ENCODE data around the gene BCL2L1. TPM values are rescaled to one million over a fixed set of nuclear protein-coding genes. Genes with fewer than 3 reads are reported as not detected.
A peak's percentile ranks its signal among the peaks of the same experiment; 100 is the strongest.
"Not testable (repeated sequence)": the region's sequence is repeated elsewhere in the genome, so short reads cannot be mapped to it uniquely, and the experiment has no call there.

The BCL2L1 gene
- total RNA-seq, 1 donor from 2014 or later = 200 TPM

GRCh38 chr20:31751126-31751525 is 28.5 kb upstream of the BCL2L1 start:
- intact Hi-C loops (cut with DNase I) = no loop called here
- H3K4me3 ChIP-seq = no peak overlapping the region
- H3K9me3 ChIP-seq = no peaks in the 10 kb centered on the region
- H3K36me3 ChIP-seq = no peaks in the 10 kb centered on the region
- DNase-seq (ENCODE audit: low spot score in 2 of 2) = no peak
- TF ChIP-seq CTCF (IDR thresholded peaks at IDR 0.05) = no peak
- H3K27me3 ChIP-seq = no peaks in the 10 kb centered on the region
- no peaks in the 10 kb centered on the region for H3K4me1 ChIP-seq
- H3K27ac ChIP-seq = no peak overlapping the region

- no peaks in the 10 kb centered on the region for H3K27me3 ChIP-seq
- no peaks in the 10 kb centered on the region for H3K4me1 ChIP-seq
- no peak for TF ChIP-seq CTCF (IDR thresholded peaks at IDR 0.05)
- no peaks in the 10 kb centered on the region for H3K9me3 ChIP-seq
- no peak for DNase-seq (ENCODE audit: low spot score in 2 of 2)
- H3K27ac ChIP-seq = no peak overlapping the region
- H3K36me3 ChIP-seq = no peaks in the 10 kb centered on the region
- intact Hi-C loops (cut with DNase I) = no loop called here
- H3K4me3 ChIP-seq = no peak overlapping the region
Measured at GRCh38 chr20:31749223-31749622, 26.6 kb upstream of the BCL2L1 start.

- intact Hi-C loops (cut with DNase I) = no loop called here
- DNase-seq (ENCODE audit: low spot score in 2 of 2) = no peak
- peak overlapping the region; percentile 32 to 62 for H3K27ac ChIP-seq
Measured at GRCh38 chr20:31747640-31748039, 25.0 kb upstream of the BCL2L1 start.

GRCh38 chr20:31747028-31747427 is 24.4 kb upstream of the BCL2L1 start:
- DNase-seq (ENCODE audit: low spot score in 2 of 2); H3K36me3 ChIP-seq; H3K4me1 ChIP-seq; H3K4me3 ChIP-seq; intact Hi-C loops (cut with DNase I); H3K27me3 ChIP-seq; H3K27ac ChIP-seq; H3K9me3 ChIP-seq: not testable (repeated sequence)

More at GRCh38 chr20:31747640-31748039, 25.0 kb upstream of the BCL2L1 start:
- no peaks in the 10 kb centered on the region for H3K36me3 ChIP-seq
- no peak for TF ChIP-seq CTCF (IDR thresholded peaks at IDR 0.05)
- H3K27me3 ChIP-seq = no peaks in the 10 kb centered on the region
- H3K4me1 ChIP-seq = no peaks in the 10 kb centered on the region
- H3K9me3 ChIP-seq = no peaks in the 10 kb centered on the region
- H3K4me3 ChIP-seq = no peak overlapping the region

- H3K27me3 ChIP-seq = no peaks in the 10 kb centered on the region
- H3K4me1 ChIP-seq = no peaks in the 10 kb centered on the region
- H3K4me3 ChIP-seq = no peak overlapping the region
- intact Hi-C loops (cut with DNase I) = no loop called here
- TF ChIP-seq CTCF (IDR thresholded peaks at IDR 0.05) = no peak
- H3K27ac ChIP-seq = no peak overlapping the region
- no peak for DNase-seq (ENCODE audit: low spot score in 2 of 2)
- H3K9me3 ChIP-seq = no peaks in the 10 kb centered on the region
- no peaks in the 10 kb centered on the region for H3K36me3 ChIP-seq
Measured at GRCh38 chr20:31746068-31746878, 23.6 kb upstream of the BCL2L1 start.

- intact Hi-C loops (cut with DNase I) = no loop called here
- no peak for TF ChIP-seq CTCF (IDR thresholded peaks at IDR 0.05)
- Histone ChIP-seq H3K27ac (no peak overlapping the region), H3K4me3 (no peak overlapping the region), H3K4me1 (peaks cover 0 to 3% of the 10 kb centered on the region in 2 donors), H3K27me3 (no peaks in the 10 kb centered on the region), H3K36me3 (no peaks in the 10 kb centered on the region), H3K9me3 (no peaks in the 10 kb centered on the region)
- DNase-seq (ENCODE audit: low spot score in 2 of 2) = no peak
Measured at GRCh38 chr20:31740656-31741323, 18.1 kb upstream of the BCL2L1 start.

Measured in ascending aorta (tissue), 2 donors.